ENCODE results near the gene ZG16B.

DNA sequence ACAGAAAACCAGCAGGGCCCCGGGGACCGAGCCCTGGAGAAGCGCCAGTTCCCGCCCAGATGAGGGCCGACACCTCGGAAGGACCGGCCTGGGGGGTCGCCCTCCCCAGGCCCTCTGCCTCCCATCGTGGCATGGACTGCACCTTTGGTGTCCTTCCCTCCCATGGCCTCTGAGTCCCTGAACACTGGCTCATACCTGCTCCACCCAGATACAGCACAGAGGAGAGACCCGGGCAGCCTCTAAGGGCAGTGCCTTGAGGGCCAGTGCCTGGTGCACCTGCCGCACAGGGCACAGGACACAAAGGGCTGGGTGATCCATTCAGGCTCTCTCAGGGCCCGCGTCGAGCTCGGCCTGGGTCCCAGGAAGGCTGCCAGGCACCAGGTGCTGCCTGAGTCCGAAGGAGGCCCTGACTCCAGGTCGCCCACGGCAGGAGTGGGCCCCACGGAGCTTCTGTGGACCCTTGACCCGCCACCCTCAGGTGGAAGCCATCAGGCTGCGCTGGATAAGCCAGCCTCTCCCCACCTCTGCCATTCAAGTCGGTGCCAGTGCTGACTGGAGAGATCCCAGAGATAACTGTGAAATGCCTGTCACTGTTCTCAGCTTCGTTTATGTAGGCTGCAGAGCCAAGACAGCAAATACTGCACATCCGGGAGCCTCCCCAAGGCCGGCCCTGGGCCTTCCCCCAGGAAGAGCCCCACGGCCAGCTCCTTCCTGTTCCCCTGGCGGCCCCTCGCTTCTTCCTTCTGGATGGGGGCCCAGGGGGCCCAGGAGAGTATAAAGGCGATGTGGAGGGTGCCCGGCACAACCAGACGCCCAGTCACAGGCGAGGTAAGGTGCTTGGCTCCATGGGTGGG lies at the start of gene ZG16B:
- no peak for TF ChIP-seq CTCF (IDR thresholded peaks at IDR 0.05; ENCODE audit: low read depth, low read length)
- no peak for TF ChIP-seq EZH2phosphoT487 (IDR thresholded peaks at IDR 0.05; ENCODE audit: low read depth)
